ENCODE results near the gene EEF1AKMT4.

Gene EEF1AKMT4

DNA sequence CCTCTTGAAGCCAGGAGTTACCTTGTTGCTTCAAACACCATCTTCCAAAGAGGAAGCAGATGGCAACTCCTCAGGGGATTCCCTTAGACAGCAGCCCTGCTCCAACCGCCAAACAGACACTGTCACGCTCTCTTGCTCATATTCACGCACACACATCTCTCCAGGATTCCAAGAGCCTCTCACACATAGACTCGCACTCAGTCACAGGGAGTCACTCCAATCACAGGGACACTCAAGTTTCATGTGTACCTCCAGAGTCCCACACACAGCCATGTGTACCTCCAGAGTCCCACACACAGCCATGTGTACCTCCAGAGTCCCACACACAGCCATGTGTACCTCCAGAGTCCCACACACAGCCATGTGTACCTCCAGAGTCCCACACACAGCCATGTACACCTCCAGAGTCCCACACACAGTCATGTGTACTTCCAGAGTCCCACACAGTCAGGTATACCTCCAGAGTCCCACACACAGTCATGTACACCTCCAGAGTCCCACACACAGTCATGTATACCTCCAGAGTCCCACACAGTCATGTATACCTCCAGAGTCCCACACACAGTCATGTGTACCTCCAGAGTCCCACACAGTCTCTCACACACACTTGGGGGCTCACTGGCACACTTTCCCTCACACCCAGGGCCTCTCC lies 14.0 kb upstream of the EEF1AKMT4 start:
- no peak for DNase-seq (ENCODE audit: low read depth)
- no peak overlapping the region for H3K4me3 ChIP-seq (ENCODE audit: control insufficient read depth, low read depth, low read length)
- TF ChIP-seq, protein P1, sequence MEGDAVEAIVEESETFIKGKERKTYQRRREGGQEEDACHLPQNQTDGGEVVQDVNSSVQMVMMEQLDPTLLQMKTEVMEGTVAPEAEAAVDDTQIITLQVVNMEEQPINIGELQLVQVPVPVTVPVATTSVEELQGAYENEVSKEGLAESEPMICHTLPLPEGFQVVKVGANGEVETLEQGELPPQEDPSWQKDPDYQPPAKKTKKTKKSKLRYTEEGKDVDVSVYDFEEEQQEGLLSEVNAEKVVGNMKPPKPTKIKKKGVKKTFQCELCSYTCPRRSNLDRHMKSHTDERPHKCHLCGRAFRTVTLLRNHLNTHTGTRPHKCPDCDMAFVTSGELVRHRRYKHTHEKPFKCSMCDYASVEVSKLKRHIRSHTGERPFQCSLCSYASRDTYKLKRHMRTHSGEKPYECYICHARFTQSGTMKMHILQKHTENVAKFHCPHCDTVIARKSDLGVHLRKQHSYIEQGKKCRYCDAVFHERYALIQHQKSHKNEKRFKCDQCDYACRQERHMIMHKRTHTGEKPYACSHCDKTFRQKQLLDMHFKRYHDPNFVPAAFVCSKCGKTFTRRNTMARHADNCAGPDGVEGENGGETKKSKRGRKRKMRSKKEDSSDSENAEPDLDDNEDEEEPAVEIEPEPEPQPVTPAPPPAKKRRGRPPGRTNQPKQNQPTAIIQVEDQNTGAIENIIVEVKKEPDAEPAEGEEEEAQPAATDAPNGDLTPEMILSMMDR (conservative IDR thresholded peaks at IDR 0.05; ENCODE audit: control insufficient read depth, insufficient read depth, low read depth, low read length): no peak

DNA sequence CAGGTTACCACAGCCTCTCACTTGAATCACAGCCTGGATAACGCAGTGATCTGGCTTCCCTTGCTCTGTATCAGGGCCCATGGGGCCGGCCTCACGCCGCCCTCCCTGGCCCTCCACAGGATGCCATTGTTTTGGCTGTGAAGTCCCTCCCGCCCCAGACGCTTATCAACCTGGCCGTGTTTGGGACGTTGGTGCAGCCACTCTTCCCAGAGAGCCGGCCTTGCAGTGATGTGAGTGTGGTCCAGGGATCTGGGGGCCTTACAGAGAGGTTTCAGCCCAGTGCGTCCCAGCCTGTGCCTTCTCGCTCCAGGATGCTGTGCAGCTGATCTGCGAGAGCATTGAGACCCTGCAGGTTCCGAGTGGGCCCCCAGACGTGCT lies 13.4 kb upstream of the EEF1AKMT4 start:
- H3K4me3 ChIP-seq (ENCODE audit: control insufficient read depth, low read depth, low read length): no peak overlapping the region
- DNase-seq (ENCODE audit: low read depth): no peak
- TF ChIP-seq, protein P1 (conservative IDR thresholded peaks at IDR 0.05; ENCODE audit: control insufficient read depth, insufficient read depth, low read depth, low read length): no peak

DNA sequence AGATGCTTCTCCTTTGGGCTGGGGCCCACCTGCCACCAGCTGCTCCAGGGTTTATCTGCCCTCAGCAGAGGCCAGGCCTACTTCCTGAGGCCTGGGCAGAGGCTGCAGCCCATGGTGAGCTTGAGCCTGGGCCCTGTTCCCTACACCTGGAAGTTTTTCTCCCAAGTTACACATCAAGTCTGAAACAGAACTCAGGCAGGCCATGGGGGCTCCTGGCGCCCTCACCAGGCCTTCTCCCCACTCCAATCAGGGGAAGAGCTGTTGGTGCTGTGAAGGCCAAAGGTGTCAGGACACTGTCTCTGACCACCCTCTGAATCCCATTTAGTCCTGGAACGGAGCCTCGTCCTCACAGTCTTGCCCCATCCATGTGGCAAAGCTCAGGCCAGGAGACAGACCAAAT lies 12.8 kb upstream of the EEF1AKMT4 start:
- TF ChIP-seq, protein P1 (conservative IDR thresholded peaks at IDR 0.05; ENCODE audit: control insufficient read depth, insufficient read depth, low read depth, low read length): no peak
- no peak overlapping the region for H3K4me3 ChIP-seq (ENCODE audit: control insufficient read depth, low read depth, low read length)
- no peak for DNase-seq (ENCODE audit: low read depth)

DNA sequence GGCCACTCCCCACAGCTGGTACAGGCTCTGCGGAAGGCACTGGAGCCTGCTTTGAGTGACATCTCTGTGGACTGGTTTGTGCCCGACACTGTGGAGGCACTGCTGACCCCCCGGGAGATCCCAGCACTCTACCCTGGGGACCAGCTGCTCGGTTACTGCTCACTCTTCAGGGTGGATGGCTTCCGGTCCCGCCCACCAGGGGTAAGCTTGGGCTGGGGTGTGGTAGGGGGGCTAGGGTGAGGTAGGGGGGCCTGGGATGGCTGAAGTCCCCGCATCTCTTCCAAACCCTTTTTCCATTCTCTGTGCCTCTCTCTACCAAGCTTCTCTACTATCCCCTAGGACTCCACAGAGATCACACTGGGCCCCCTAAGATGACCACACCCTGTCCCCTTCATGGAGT lies 12.3 kb upstream of the EEF1AKMT4 start:
- no peak overlapping the region for H3K4me3 ChIP-seq (ENCODE audit: control insufficient read depth, low read depth, low read length)
- TF ChIP-seq, protein P1 (conservative IDR thresholded peaks at IDR 0.05; ENCODE audit: control insufficient read depth, insufficient read depth, low read depth, low read length): no peak
- no peak for DNase-seq (ENCODE audit: low read depth)

DNA sequence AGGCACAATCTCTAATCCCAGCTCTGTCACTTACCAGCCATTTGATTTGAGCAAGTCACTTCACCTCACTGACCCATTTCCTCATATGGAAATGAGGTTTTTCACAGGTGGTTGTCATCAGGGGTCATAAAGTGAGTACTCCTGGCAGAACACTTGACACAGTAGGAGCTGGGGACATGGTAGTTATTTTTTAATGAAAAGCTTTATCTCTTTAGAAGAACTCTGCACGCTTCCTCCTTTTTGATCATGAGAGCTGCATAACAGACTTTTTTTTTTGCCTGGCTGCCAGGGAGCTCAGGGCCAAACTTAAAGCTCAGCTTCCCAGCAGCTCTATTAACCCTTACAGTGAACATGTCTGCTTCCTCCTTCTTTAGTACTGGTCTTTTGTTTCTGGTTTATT lies 11.7 kb upstream of the EEF1AKMT4 start:
- DNase-seq (ENCODE audit: low read depth): no peak
- TF ChIP-seq, protein P1 (conservative IDR thresholded peaks at IDR 0.05; ENCODE audit: control insufficient read depth, insufficient read depth, low read depth, low read length): no peak
- no peak overlapping the region for H3K4me3 ChIP-seq (ENCODE audit: control insufficient read depth, low read depth, low read length)

DNA sequence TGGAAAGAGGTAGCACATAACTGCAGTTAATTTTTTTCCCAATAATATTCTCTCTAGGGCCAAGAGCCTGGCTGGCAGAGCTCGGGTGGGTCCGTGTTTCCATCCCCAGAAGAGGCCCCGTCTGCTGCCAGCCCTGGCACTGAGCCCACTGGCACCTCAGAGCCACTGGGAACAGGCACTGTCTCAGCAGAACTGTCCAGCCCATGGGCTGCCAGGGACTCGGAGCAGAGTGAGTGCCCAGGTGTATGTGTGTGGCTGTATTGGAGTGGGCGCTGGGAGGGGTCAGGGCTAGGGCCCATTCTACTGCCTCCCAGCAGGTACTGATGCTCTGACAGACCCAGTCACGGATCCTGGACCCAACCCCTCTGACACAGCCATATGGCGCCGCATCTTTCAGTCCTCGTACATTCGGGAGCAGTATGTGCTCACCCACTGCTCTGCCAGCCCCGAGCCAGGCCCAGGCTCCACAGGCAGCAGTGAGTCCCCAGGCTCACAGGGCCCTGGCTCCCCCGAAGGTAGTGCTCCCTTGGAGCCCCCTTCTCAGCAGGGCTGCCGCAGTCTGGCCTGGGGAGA lies 11.1 kb upstream of the EEF1AKMT4 start:
- no peak overlapping the region for H3K4me3 ChIP-seq (ENCODE audit: control insufficient read depth, low read depth, low read length)
- no peak for DNase-seq (ENCODE audit: low read depth)
- TF ChIP-seq, protein P1 (conservative IDR thresholded peaks at IDR 0.05; ENCODE audit: control insufficient read depth, insufficient read depth, low read depth, low read length): no peak

All from fibroblast of mammary gland (primary cell).